GM19324 (cell line): ENCODE measurements around the gene EIF3D.

Source experiments
- ATAC-seq: cut with Tn5 transposase; IDR thresholded peaks from one replicate; pipeline ENCODE4 v1.9.1; 2021; ENCODE audit warnings: mild to moderate bottlenecking, moderate library complexity; ENCODE audit not compliant: unreplicated experiment, low FRiP score

EIF3D gene

GRCh38 chr22:36528795-36529751 is at the start of gene EIF3D:
Gene EIF3D, minus strand, starts transcription at chr22:36529166. Its CDS starts 3,045 bp downstream, at chr22:36526121.
- peak; percentile 95 for ATAC-seq

GRCh38 chr22:36578619-36579018 is 49.7 kb upstream of the EIF3D start:
- no peak for ATAC-seq

- ATAC-seq, result no peak
Measured at GRCh38 chr22:36577019-36577418, 48.1 kb upstream of the EIF3D start.

- ATAC-seq, result no peak
Measured at GRCh38 chr22:36574728-36575127, 45.8 kb upstream of the EIF3D start.

GRCh38 chr22:36573815-36574363 is 44.9 kb upstream of the EIF3D start:
- no peak for ATAC-seq

GRCh38 chr22:36571991-36572390 is 43.0 kb upstream of the EIF3D start:
- no peak for ATAC-seq

- no peak for ATAC-seq
Measured at GRCh38 chr22:36569999-36570398, 41.0 kb upstream of the EIF3D start.

- ATAC-seq, result no peak
Measured at GRCh38 chr22:36568846-36569245, 39.9 kb upstream of the EIF3D start.

GRCh38 chr22:36566720-36567119 is 37.8 kb upstream of the EIF3D start:
- no peak for ATAC-seq

- ATAC-seq, result no peak
Measured at GRCh38 chr22:36565686-36566085, 36.7 kb upstream of the EIF3D start.

GRCh38 chr22:36565159-36565507 is 36.2 kb upstream of the EIF3D start:
- no peak for ATAC-seq

GRCh38 chr22:36564422-36565158 is 35.6 kb upstream of the EIF3D start:
- no peak for ATAC-seq

GRCh38 chr22:36563898-36564297 is 34.9 kb upstream of the EIF3D start:
- no peak for ATAC-seq

GRCh38 chr22:36563444-36563843 is 34.5 kb upstream of the EIF3D start:
- ATAC-seq, result no peak

GRCh38 chr22:36563001-36563400 is 34.0 kb upstream of the EIF3D start:
- ATAC-seq, result no peak

GRCh38 chr22:36562261-36562835 is 33.4 kb upstream of the EIF3D start:
- ATAC-seq, result no peak

GRCh38 chr22:36561291-36561811 is 32.4 kb upstream of the EIF3D start:
- no peak for ATAC-seq

GRCh38 chr22:36560001-36560400 is 31.0 kb upstream of the EIF3D start:
- no peak for ATAC-seq

GRCh38 chr22:36554098-36554497 is 25.1 kb upstream of the EIF3D start:
- no peak for ATAC-seq

GRCh38 chr22:36552289-36552688 is 23.3 kb upstream of the EIF3D start:
- ATAC-seq, result no peak
